DMS53 (cell line): ENCODE data around the gene SNCAIP.
"Not testable (repeated sequence)": the region's sequence is repeated elsewhere in the genome, so short reads cannot be mapped to it uniquely, and the experiment has no call there.

Source experiments
- DNase-seq: peaks from one replicate; lab custom pipeline; 2025; lab: John Stamatoyannopoulos, UW

Gene SNCAIP

DNA sequence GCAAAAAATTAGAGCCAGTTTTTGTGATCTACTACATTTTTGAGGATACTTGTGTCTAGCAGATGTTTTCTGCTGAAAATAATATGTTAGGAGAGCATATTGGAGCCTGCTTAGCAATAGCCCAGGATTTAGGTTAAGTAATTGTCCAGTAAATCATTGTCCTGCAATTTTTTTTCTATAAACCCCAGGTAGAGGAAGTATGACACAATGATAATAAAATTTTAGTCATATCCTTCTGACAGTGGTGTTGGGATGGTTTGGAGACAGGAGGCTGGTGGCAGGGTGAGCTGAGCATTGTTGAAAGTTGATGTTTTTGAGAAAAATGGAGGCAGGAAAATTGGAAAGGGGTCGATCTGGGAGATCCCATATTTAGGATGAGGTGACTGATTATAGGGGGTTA is 3.5 kb downstream of the SNCAIP start:
- no peak for DNase-seq

DNA sequence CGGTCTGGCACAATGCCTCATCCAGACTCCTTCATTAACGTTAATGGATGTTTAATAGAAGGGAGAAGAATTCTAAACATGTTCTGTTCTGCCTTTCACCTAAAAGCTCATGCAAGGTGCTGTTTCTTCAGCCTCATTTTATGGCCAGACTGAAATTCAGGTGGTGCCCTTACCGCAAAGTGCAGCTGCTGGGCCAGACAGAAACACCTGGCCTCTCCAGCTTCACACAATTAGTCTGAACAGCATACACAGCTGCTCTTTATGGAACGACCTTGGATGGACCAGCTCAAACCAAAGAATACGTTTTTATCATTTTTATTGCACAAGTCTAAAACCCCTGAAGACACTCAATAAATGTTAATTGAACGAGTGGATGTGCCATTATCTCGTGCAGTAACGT is 4.6 kb downstream of the SNCAIP start:
- peak; percentile 90 for DNase-seq

DNA sequence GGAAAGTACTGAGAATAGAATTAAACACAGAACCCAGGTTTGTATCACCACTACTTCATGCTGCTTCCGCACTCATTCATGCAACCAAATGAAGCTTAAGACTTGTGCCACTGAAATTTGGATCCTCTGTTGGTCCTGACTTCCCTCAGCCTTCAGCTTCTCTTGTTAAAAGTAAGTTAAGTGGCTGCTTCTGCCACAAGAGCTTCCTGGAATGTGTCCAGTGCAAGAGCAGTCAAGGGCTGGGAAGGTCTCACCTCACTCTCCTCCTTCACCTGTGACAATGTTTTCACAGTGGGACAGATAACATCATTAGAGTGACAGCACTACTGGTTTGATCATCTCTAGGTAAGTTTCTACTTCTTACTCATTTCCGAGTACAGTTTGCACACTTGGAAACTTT is 7.9 kb downstream of the SNCAIP start:
- peak; percentile 55 for DNase-seq

DNA sequence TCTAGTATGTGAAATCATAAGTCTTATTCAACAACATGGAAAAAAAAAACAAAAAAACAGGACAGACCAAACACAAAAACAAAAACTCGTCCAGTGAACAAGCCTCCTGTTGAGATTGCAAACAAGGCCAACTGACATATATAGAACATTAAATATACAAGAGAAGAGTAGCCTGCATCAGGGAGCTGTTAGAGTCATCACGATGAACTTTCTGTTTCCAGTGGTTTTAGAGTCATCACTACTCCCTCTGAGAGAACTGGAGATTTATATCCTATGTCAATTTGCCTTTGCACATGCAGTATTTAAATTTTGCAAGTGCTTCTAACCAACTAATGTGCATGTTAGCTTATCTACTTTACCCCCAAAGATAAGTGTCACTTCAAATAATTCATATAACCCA is 9.9 kb downstream of the SNCAIP start:
- DNase-seq, result no peak

- DNase-seq, result peak; percentile 6
Measured at GRCh38 chr5:122322801-122323548, 10.9 kb downstream of the SNCAIP start.

- no peak for DNase-seq
Measured at GRCh38 chr5:122323738-122324137, 11.7 kb downstream of the SNCAIP start.

DNA sequence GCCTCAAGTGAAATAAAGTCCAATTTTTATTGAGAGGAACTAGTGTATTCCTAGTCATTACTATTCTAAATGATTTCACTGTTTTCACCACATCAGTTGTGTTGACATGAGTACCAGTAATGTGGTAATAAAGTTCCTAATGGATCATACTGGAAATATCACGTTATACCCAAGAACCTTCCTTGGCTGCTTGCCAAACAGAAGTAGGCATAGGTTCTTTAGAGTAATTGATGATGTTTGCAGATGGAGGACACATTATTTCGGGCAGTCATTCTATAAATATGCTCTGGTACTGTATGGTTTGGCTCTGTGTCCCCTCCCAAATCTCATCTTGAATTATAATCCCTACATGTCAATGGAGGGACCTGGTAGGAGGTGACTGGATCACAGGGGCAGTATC is 15.1 kb downstream of the SNCAIP start:
- DNase-seq, result peak; percentile 5

DNA sequence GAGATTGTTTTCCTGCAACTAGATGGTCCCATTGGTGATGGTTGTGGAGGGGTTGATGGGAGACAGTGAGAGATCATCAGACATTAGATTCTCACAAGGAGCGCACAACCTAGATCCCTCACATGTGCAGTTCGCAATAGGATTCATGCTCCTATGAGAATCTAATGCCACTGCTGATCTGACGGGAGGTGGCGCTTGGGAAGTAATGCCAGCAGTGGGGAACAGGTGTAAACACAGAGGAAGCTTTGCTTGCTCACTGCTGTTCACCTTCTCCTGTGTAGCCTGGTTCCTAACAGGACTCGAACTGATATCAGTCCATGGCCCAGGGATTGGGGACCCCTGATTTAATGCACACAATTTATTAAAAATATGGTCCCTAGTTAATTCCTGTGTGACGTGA is 18.8 kb downstream of the SNCAIP start:
- DNase-seq, result no peak

DNA sequence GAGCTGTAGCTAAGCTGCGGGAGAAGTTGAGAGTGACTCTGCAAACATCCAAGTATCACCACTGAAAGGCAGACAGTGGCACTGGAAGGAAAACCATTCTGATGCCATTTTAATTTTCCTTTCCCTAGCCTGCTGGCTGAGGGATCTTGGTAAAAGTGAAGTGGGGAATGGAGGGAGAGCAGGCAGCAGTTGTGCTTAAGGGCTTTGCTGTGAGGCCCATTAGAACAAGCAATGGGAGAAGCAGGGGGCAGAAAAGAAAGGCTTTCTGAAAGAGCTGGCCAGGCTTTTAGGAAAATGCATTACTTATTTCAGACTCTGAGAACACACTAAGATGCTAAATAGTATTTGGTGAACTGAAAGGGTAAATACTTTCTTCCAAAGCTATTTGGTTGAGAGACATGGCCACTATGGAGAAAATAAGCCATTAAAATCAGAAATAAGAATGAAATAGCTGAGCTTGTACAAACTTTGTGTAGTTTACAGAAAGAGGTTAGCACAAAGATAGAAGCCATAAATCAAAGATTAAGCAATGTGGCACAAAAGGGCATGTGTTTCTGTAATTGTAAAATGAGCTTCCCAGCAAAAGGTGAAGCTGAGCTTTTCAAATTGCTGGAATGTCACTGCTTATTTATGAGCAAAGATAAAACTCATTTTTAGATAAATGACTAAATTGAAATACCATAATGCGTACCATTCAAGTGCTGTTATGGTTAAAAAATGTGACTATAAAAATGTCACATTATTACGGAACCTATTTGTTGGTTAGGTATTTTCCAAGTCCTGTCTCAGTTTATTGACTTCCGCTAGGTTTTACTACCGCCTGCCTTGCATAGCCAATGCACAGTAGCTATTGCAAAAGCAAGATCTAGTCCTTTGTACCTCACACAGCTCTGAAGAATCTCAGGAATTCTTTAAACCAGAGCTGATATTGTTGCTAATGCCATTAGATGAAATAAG is 20.8 kb downstream of the SNCAIP start:
- DNase-seq, result no peak

GRCh38 chr5:122333564-122333963 is 21.5 kb downstream of the SNCAIP start:
- no peak for DNase-seq

GRCh38 chr5:122339591-122339990 is 27.6 kb downstream of the SNCAIP start:
- DNase-seq, result no peak

DNA sequence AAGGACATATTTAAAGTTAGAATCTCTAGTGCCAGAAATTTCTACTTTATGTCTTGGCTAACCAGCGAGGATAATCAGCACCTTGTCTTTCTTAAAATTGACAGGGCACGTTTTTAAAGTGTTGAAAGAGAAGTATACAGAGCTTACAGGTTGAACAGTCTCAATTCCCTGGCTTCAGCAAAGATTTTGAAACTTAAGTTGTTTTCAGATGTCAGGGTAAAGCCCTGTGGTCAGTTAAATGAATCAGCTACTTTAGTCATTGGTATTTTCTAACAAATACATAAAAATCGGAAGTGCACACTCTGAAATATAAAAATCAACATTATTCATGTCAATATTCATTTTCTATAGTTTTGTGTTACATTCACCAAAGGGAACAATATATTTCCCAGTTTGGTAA is 29.1 kb downstream of the SNCAIP start:
- no peak for DNase-seq

- no peak for DNase-seq
Measured at GRCh38 chr5:122342256-122342655, 30.2 kb downstream of the SNCAIP start.

GRCh38 chr5:122346897-122347581 is 35.0 kb downstream of the SNCAIP start:
- DNase-seq, result no peak

DNA sequence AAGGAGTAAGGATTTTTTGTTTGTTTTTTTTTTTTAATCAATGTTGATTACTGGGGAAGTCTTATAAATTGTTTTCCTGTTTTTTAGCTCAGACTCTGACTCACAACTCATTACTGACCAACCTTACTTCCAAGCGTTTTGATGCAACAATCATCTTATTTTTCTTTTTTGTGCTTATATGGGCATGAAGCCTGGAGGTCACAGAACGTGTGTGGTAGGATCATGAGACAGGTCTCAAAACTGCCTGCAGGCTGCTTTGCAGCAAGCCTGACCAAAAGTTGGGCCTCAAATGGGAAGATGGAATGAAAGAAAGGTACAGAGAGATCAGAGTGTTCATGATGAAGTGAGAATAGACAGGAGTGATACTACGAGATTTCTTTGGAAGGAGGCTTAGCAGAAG is 38.5 kb downstream of the SNCAIP start:
- no peak for DNase-seq

DNA sequence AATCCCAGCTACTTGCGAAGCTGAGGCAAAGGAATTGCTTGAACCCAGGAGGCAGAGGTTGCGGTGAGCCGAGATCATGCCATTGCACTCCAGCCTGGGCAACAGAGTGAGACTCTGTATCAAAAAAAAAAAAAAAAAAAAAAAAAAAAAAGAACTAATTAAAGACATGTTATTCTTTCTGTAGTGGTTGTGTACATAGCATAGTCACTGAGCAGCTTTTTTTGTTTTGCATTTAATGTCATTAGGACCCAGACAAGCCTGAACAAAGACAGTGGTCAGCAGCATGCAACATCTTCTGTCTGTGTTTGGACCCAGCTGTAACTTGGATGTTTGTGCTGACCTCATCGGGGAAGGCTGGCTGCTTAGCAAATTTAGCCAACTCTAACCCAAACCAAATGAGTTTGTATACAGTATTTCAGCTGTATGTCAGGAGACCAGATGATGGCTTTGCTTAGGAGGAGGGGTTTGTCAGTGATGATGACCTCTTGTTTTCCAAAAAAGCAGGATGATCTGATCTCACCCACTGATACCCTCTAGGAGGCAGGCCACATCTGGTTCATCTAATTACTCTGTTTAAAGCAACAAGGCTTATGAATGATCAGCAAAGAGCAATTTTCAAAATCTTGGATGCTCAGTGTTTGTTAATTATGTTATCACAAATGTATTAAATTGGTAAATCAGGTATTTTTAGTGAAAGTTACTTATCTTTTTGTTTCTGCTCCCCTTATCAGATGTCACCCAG is 39.5 kb downstream of the SNCAIP start:
- DNase-seq, result no peak

- no peak for DNase-seq
Measured at GRCh38 chr5:122352331-122352730, 40.3 kb downstream of the SNCAIP start.

DNA sequence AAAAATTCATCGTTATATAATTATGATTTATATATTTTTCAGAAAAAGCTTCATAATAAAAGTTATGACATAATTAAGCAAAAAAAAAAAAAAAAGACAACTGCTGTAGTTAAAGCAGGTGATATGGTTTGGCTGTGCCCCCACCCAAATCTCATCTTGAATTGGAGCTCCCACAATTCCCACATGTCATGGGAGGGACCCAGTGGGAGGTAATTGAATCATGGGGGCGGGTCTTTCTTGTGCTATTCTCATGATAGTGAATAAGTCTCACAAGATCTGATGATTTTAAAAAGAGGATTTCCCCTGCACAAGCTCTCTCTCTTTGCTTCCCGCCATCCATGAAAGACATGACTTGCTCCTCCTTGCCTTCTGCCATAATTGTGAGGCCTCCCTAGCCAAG is 41.3 kb downstream of the SNCAIP start:
- DNase-seq, result not testable (repeated sequence)

DNA sequence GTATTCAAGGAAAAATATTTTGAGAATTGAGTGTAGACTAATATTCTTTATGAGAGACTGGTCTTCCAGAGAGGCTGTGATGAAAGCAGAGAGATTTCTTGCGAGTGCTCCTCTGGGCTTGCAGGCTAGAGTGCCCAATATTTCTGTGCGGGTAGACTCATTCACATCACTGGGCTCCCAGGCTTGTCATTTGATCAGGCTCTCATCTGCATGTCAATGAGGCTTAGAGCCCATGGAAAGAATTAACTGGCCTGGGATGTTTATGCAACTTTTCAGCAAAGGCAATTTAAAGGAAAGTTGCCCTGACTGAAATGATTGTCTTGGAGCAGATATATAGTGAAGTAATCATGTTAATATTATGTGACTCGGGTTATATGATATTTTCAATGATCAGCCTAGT is 42.3 kb downstream of the SNCAIP start:
- DNase-seq, result no peak

GRCh38 chr5:122355324-122355723 is 43.3 kb downstream of the SNCAIP start:
- no peak for DNase-seq

DNA sequence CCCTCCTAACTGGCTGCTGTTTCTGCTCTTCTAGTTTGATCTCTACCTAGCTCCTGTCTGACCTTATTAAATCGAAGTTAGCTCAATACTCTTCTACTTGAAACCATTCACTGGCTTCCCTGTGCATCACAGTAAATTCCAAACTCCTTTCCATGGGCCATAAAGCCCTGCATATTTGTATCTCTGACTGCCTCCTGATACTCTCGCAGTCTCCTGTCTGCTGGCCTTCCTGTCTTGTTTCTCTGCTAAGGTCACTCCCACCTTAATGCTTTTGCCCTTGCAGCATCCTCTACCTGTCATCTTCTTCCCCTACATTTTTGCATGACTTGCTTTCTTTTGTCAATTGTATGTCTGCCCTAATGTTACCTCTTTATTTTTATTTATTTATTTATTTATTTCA is 44.8 kb downstream of the SNCAIP start:
- no peak for DNase-seq
